Stimulated activated naive CD8-positive, alpha-beta T cell treated with anti-CD3 and anti-CD28 coated beads, Interleukin-15, Interleukin-2, amounts not matched to agents 100 ng/mL and 50 ng/mL, for 24 hours (primary cell): ENCODE data around the gene CABLES2.

Experiments used
- H3K27ac Mint-ChIP-seq: one replicate; pipeline ENCODE4 v1.8.0; 2021; ENCODE audit warnings: mild to moderate bottlenecking, mixed read lengths
- H3K27me3 Mint-ChIP-seq: one replicate; pipeline ENCODE4 v1.8.0; 2021; ENCODE audit warnings: mixed read lengths
- H3K36me3 Mint-ChIP-seq: one replicate; pipeline ENCODE4 v1.8.0; 2021; ENCODE audit warnings: low read depth, mixed read lengths
- H3K4me1 Mint-ChIP-seq: one replicate; pipeline ENCODE4 v1.8.0; 2021; ENCODE audit warnings: low read depth, mixed read lengths
- H3K4me3 Mint-ChIP-seq: one replicate; pipeline ENCODE4 v1.8.0; 2021; ENCODE audit warnings: mild to moderate bottlenecking, mixed read lengths
- H3K9me3 Mint-ChIP-seq: one replicate; pipeline ENCODE4 v1.8.0; 2021; ENCODE audit warnings: mixed read lengths

Gene CABLES2

GRCh38 chr20:62345681-62346370 is 61.3 kb downstream of the CABLES2 start:
- no peaks in the 10 kb centered on the region for H3K4me1 Mint-ChIP-seq
- no peaks in the 10 kb centered on the region for H3K36me3 Mint-ChIP-seq
- H3K27ac Mint-ChIP-seq: no peak overlapping the region
- no peak overlapping the region for H3K4me3 Mint-ChIP-seq
- H3K9me3 Mint-ChIP-seq: peaks cover 11% of the 10 kb centered on the region
- H3K27me3 Mint-ChIP-seq: no peaks in the 10 kb centered on the region

GRCh38 chr20:62344782-62345181 is 62.3 kb downstream of the CABLES2 start:
- H3K4me3 Mint-ChIP-seq: no peak overlapping the region
- no peaks in the 10 kb centered on the region for H3K36me3 Mint-ChIP-seq
- H3K27ac Mint-ChIP-seq: no peak overlapping the region
- H3K27me3 Mint-ChIP-seq: peaks cover 3% of the 10 kb centered on the region
- peaks cover 11% of the 10 kb centered on the region for H3K9me3 Mint-ChIP-seq
- H3K4me1 Mint-ChIP-seq: peaks cover 3% of the 10 kb centered on the region

- Mint-ChIP-seq H3K27me3 (peaks cover 7% of the 10 kb centered on the region), H3K9me3 (peaks cover 7% of the 10 kb centered on the region), H3K4me3 (no peak overlapping the region), H3K36me3 (no peaks in the 10 kb centered on the region), H3K4me1 (peaks cover 8% of the 10 kb centered on the region), H3K27ac (no peak overlapping the region)
These were observed 63.0 kb downstream of the CABLES2 start for GRCh38 chr20:62344092-62344491.

- Mint-ChIP-seq H3K4me1 (peaks cover 11% of the 10 kb centered on the region), H3K4me3 (no peak overlapping the region), H3K27ac (no peak overlapping the region), H3K9me3 (peaks cover under 1% of the 10 kb centered on the region), H3K27me3 (peaks cover 7% of the 10 kb centered on the region), H3K36me3 (no peaks in the 10 kb centered on the region)
These were observed 64.2 kb downstream of the CABLES2 start for GRCh38 chr20:62342910-62343309.

GRCh38 chr20:62339647-62340062 is 67.4 kb downstream of the CABLES2 start:
- peaks cover 7% of the 10 kb centered on the region for H3K27me3 Mint-ChIP-seq
- no peaks in the 10 kb centered on the region for H3K9me3 Mint-ChIP-seq
- no peak overlapping the region for H3K27ac Mint-ChIP-seq
- peak overlapping the region; percentile 1 for H3K4me3 Mint-ChIP-seq
- H3K4me1 Mint-ChIP-seq: peaks cover 12% of the 10 kb centered on the region
- H3K36me3 Mint-ChIP-seq: no peaks in the 10 kb centered on the region
